ENCODE measurements around the gene SUSD2.
A peak's percentile ranks its signal among the peaks of the same experiment; 100 is the strongest.
"Not testable (repeated sequence)": the region's sequence is repeated elsewhere in the genome, so short reads cannot be mapped to it uniquely, and the experiment has no call there.

SUSD2 gene

GRCh38 chr22:24181088-24181995 is at the start of gene SUSD2:
Gene SUSD2 (plus strand): TSS chr22:24181487. CDS start chr22:24181520, 33 bp downstream.
- no peak for DNase-seq

- DNase-seq: peak; percentile 62
These were observed 47.9 kb upstream of the SUSD2 start for GRCh38 chr22:24133187-24133965.

GRCh38 chr22:24134090-24134846 is 47.0 kb upstream of the SUSD2 start:
- DNase-seq: peak; percentile 87

GRCh38 chr22:24136533-24136932 is 44.8 kb upstream of the SUSD2 start:
- DNase-seq: not testable (repeated sequence)

GRCh38 chr22:24137595-24137994 is 43.7 kb upstream of the SUSD2 start:
- DNase-seq: no peak

- DNase-seq: no peak
These were observed 42.5 kb upstream of the SUSD2 start for GRCh38 chr22:24138649-24139420.

GRCh38 chr22:24140357-24140756 is 40.9 kb upstream of the SUSD2 start:
- DNase-seq: no peak

- peak; percentile 30 for DNase-seq
These were observed 39.7 kb upstream of the SUSD2 start for GRCh38 chr22:24141586-24141985.

GRCh38 chr22:24142241-24142640 is 39.0 kb upstream of the SUSD2 start:
- DNase-seq: no peak

- no peak for DNase-seq
These were observed 38.5 kb upstream of the SUSD2 start for GRCh38 chr22:24142831-24143230.

GRCh38 chr22:24144056-24144777 is 37.1 kb upstream of the SUSD2 start:
- DNase-seq: no peak

- no peak for DNase-seq
These were observed 36.6 kb upstream of the SUSD2 start for GRCh38 chr22:24144778-24145085.

- DNase-seq: no peak
These were observed 35.7 kb upstream of the SUSD2 start for GRCh38 chr22:24145446-24146193.

- peak; percentile 51 for DNase-seq
These were observed 35.1 kb upstream of the SUSD2 start for GRCh38 chr22:24146194-24146616.

GRCh38 chr22:24146791-24147353 is 34.4 kb upstream of the SUSD2 start:
- no peak for DNase-seq

- no peak for DNase-seq
These were observed 33.6 kb upstream of the SUSD2 start for GRCh38 chr22:24147666-24148065.

- no peak for DNase-seq
These were observed 32.8 kb upstream of the SUSD2 start for GRCh38 chr22:24148266-24149197.

- no peak for DNase-seq
These were observed 32.1 kb upstream of the SUSD2 start for GRCh38 chr22:24149198-24149590.

- DNase-seq: peak; percentile 65
These were observed 27.9 kb upstream of the SUSD2 start for GRCh38 chr22:24153353-24153752.

- DNase-seq: no peak
These were observed 27.3 kb upstream of the SUSD2 start for GRCh38 chr22:24153959-24154358.
